Measurements from ENCODE around the gene DIPK1B. TPM values are rescaled to one million over a fixed set of nuclear protein-coding genes. Genes with fewer than 3 reads are reported as not detected.
"Not testable (repeated sequence)": the region's sequence is repeated elsewhere in the genome, so short reads cannot be mapped to it uniquely, and the experiment has no call there.

DIPK1B gene
- total RNA-seq, 2 donors from 2014 or later = 1.3 to 3.2 TPM

- Mint-ChIP-seq H3K27me3 (peaks cover 7% of the 10 kb centered on the region), H3K4me1 (no peaks in the 10 kb centered on the region), H3K4me3 (no peak overlapping the region), H3K36me3 (ENCODE audit: low read depth) (no peaks in the 10 kb centered on the region), H3K27ac (no peak overlapping the region)
- H3K9me3 ChIP-seq (ENCODE audit: control insufficient read depth, low read length, poor library complexity, severe bottlenecking) = no peaks in the 10 kb centered on the region
- no peak for DNase-seq
- ATAC-seq = no peak
Observed at GRCh38 chr9:136760424-136760823, 48.1 kb downstream of the DIPK1B start.

DNA sequence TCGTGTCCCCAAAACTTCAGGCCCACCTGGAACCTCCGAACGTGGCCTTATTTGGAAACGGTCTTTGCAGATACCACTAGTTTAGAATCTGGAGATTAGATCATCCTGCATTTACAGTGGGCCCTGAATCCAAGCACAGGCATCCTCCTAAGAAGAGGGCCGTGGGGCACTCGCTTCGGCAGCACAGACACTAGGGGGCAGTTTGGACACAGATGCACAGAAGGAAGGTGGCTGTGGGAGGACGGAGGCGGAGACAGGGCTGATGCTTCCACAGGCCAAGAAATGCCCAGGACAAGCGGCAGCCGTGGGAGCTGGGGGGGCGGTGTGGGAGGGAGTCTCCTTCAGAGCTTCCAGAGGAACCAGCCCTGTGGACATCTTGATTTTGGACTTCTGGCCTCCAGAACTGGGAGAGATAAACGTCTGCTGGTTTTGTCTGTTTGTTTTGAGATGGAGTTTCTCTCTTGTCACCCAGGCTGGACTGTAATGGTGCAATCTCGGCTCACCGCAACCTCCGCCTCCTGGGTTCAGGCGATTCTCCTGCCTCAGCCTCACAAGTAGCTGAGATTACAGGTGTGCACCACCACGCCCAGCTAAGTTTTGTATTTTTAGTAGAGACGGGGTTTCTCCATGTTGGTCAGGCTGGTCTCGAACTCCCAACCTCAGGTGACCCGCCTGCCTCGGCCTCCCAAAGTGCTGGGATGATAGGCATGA is 48.6 kb downstream of the DIPK1B start:
- not testable (repeated sequence) for H3K36me3 Mint-ChIP-seq (ENCODE audit: low read depth); H3K4me1 Mint-ChIP-seq; H3K27me3 Mint-ChIP-seq; H3K9me3 ChIP-seq (ENCODE audit: control insufficient read depth, low read length, poor library complexity, severe bottlenecking); H3K27ac Mint-ChIP-seq; ATAC-seq; DNase-seq; H3K4me3 Mint-ChIP-seq

- H3K27me3 Mint-ChIP-seq = peaks cover 7% of the 10 kb centered on the region
- no peak for DNase-seq
Observed at GRCh38 chr9:136761545-136761981, 49.2 kb downstream of the DIPK1B start.

DNA sequence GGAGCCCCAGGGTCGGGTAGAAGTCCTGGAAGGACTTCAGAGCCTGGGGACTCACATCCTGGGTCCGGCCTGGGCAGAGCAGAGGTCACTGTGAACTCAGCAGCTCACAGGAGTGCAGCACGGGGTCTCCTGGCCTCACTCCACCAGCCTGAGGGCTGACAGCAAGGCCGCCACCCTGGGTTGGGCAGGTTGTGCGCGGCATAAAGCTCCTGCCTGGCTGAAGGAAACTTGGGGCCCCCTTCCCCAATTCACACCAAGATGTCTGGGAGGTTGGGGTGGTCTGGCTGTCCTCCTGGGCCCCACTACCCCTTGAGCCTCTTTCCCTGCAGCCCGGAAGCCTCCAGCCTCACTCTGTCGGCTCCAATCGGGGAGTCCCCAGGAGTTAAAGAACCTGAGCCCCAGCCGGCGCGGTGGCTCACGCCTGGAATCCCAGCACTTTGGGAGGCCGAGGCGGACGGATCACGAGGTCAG is 49.9 kb downstream of the DIPK1B start:
- DNase-seq (no peak), ATAC-seq (no peak)
- no peaks in the 10 kb centered on the region for H3K9me3 ChIP-seq (ENCODE audit: control insufficient read depth, low read length, poor library complexity, severe bottlenecking)
- Mint-ChIP-seq H3K27ac (no peak overlapping the region), H3K4me1 (peaks cover 11% of the 10 kb centered on the region), H3K27me3 (peaks cover 13% of the 10 kb centered on the region), H3K36me3 (ENCODE audit: low read depth) (no peaks in the 10 kb centered on the region), H3K4me3 (no peak overlapping the region)

More at GRCh38 chr9:136761545-136761981, 49.2 kb downstream of the DIPK1B start:
- Mint-ChIP-seq H3K4me3 (no peak overlapping the region), H3K36me3 (ENCODE audit: low read depth) (no peaks in the 10 kb centered on the region), H3K4me1 (peaks cover 5% of the 10 kb centered on the region), H3K27ac (no peak overlapping the region)
- H3K9me3 ChIP-seq (ENCODE audit: control insufficient read depth, low read length, poor library complexity, severe bottlenecking) = no peaks in the 10 kb centered on the region
- ATAC-seq = no peak

GRCh38 chr9:136762915-136763648 is 50.7 kb downstream of the DIPK1B start:
- no peaks in the 10 kb centered on the region for H3K36me3 Mint-ChIP-seq (ENCODE audit: low read depth)
- H3K9me3 ChIP-seq (ENCODE audit: control insufficient read depth, low read length, poor library complexity, severe bottlenecking) = no peaks in the 10 kb centered on the region
- no peak overlapping the region for H3K27ac Mint-ChIP-seq
- no peak overlapping the region for H3K4me3 Mint-ChIP-seq
- H3K27me3 Mint-ChIP-seq = peaks cover 18% of the 10 kb centered on the region
- ATAC-seq = peak; percentile 29
- peak in 2 of 3 donors; percentile 30 to 42 for DNase-seq
- peaks cover 11% of the 10 kb centered on the region for H3K4me1 Mint-ChIP-seq

- DNase-seq = no peak
- no peaks in the 10 kb centered on the region for H3K9me3 ChIP-seq (ENCODE audit: control insufficient read depth, low read length, poor library complexity, severe bottlenecking)
- Mint-ChIP-seq H3K27ac (no peak overlapping the region), H3K4me3 (no peak overlapping the region), H3K36me3 (ENCODE audit: low read depth) (no peaks in the 10 kb centered on the region), H3K27me3 (peaks cover 20% of the 10 kb centered on the region), H3K4me1 (peaks cover 11% of the 10 kb centered on the region)
- ATAC-seq = no peak
Observed at GRCh38 chr9:136763649-136764035, 51.3 kb downstream of the DIPK1B start.

- ATAC-seq (no peak), DNase-seq (no peak)
- Mint-ChIP-seq H3K4me1 (peaks cover 11% of the 10 kb centered on the region), H3K27me3 (peaks cover 20% of the 10 kb centered on the region), H3K36me3 (ENCODE audit: low read depth) (no peaks in the 10 kb centered on the region), H3K4me3 (no peak within 1 kb of the TSS), H3K27ac (no peak within 1 kb of the TSS)
- no peaks in the 10 kb centered on the region for H3K9me3 ChIP-seq (ENCODE audit: control insufficient read depth, low read length, poor library complexity, severe bottlenecking)
Observed at GRCh38 chr9:136764301-136764891, 52.0 kb downstream of the DIPK1B start, which contains the start of gene LCN15. Gene LCN15, minus strand, starts transcription at chr9:136764518. Its CDS starts 30 bp downstream, at chr9:136764488.

DNA sequence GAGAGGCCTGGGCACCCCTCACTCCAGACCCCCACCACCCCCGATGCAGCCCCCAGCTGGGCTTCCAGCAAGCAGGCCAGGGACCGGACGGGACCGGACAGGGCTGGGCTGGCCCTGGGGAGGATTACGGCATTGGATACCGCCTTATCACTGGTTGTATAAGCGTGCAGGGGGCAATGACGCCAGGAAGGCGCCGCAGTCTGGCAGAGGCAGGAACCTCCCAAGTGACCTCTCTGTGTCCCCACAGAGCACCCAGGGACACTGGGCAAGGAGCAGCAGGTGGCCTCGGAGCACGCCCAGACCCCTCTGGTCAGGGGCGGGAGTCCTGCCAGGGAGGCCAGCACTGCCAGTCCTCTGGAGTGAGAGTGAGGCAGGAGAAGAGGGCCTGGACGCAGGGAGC is 52.7 kb downstream of the DIPK1B start:
- H3K27me3 Mint-ChIP-seq = peaks cover 16% of the 10 kb centered on the region
- H3K9me3 ChIP-seq (ENCODE audit: control insufficient read depth, low read length, poor library complexity, severe bottlenecking) = no peaks in the 10 kb centered on the region
- no peak for DNase-seq
- no peaks in the 10 kb centered on the region for H3K36me3 Mint-ChIP-seq (ENCODE audit: low read depth)
- no peak overlapping the region for H3K4me3 Mint-ChIP-seq
- H3K27ac Mint-ChIP-seq = no peak overlapping the region
- ATAC-seq = no peak
- H3K4me1 Mint-ChIP-seq = peaks cover 16% of the 10 kb centered on the region

DNA sequence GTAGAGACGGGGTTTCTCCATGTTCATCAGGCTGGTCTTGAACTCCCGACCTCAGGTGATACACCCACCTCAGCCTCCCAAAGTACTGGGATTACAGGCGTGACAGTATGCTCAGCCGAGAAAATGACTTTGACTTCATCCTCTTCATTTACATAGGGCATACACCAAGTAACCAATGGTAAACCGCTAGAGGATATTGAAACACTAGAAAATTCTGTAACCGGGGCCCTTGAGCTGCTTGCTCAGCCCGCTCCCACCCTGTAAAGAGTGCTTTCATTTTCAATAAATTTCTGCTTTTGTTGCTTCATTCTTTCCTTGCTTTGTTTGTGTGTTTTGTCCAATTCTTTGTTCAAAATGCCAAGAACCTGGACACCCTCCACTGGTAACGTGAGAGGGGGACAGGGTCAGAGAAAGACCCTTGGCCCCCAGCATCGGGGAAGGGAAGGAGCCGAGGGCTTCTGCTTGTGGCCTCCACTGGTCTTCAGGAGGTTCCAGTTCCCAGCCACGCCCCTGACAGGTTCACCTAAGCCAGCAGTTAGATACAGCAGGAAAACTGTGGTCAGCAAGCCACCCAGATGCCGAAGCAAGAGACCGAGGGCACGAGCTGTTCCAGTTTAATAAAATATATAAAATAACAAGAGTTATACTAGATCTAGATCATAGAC is 53.5 kb downstream of the DIPK1B start:
- DNase-seq; H3K9me3 ChIP-seq (ENCODE audit: control insufficient read depth, low read length, poor library complexity, severe bottlenecking); H3K36me3 Mint-ChIP-seq (ENCODE audit: low read depth): not testable (repeated sequence)
- Mint-ChIP-seq H3K27me3 (peaks cover 13% of the 10 kb centered on the region), H3K4me3 (peak overlapping the region; percentile 43), H3K27ac (peak overlapping the region; percentile 54), H3K4me1 (peaks cover 16% of the 10 kb centered on the region)
- peak; percentile 41 for ATAC-seq

- not testable (repeated sequence) for H3K9me3 ChIP-seq (ENCODE audit: control insufficient read depth, low read length, poor library complexity, severe bottlenecking); H3K36me3 Mint-ChIP-seq (ENCODE audit: low read depth)
- ATAC-seq = peak; percentile 55
- Mint-ChIP-seq H3K4me3 (peak overlapping the region; percentile 82), H3K4me1 (peaks cover 16% of the 10 kb centered on the region), H3K27ac (peak overlapping the region; percentile 96), H3K27me3 (peaks cover 13% of the 10 kb centered on the region)
- peak; percentile 33 to 47 (median 37) for DNase-seq
Observed at GRCh38 chr9:136766410-136767120, 54.2 kb downstream of the DIPK1B start.

GRCh38 chr9:136769710-136770191 is 57.4 kb downstream of the DIPK1B start:
- no peaks in the 10 kb centered on the region for H3K9me3 ChIP-seq (ENCODE audit: control insufficient read depth, low read length, poor library complexity, severe bottlenecking)
- no peak overlapping the region for H3K27ac Mint-ChIP-seq
- H3K4me1 Mint-ChIP-seq = peaks cover 19% of the 10 kb centered on the region
- no peak overlapping the region for H3K4me3 Mint-ChIP-seq
- DNase-seq (peak in 2 of 3 donors; percentile 31 to 45), ATAC-seq (peak; percentile 77)
- peaks cover 13% of the 10 kb centered on the region for H3K27me3 Mint-ChIP-seq
- no peaks in the 10 kb centered on the region for H3K36me3 Mint-ChIP-seq (ENCODE audit: low read depth)

DNA sequence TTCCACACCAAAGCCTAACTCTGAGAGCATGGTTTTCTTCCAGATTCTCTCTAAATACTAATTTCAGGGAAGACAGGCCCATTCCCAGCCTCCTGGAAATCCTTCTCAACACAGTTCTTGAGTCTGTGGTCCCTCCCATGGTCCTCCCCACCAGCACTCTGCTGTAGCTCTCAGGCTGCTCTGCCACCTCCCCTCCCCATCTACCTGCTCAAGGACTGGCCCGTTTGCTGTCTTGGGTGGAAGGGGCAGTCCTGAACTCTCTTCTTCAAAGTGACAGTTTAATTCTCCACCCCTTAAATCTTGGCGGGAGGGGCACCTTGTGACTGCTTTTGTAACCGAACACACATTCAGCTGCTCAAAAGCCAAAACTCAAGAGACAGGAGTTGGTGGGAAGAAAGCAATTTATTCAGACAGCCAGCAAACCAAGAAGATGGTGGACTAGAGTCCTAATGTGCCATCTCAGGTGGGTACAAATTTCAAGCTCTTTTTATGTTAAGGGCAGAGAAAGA is 59.6 kb downstream of the DIPK1B start:
- Mint-ChIP-seq H3K4me3 (no peak overlapping the region), H3K27me3 (peaks cover 18% of the 10 kb centered on the region), H3K27ac (peak overlapping the region; percentile 51), H3K4me1 (peaks cover 10% of the 10 kb centered on the region), H3K36me3 (ENCODE audit: low read depth) (no peaks in the 10 kb centered on the region)
- DNase-seq = no peak
- H3K9me3 ChIP-seq (ENCODE audit: control insufficient read depth, low read length, poor library complexity, severe bottlenecking) = no peaks in the 10 kb centered on the region
- ATAC-seq = no peak
